HepG2 (cell line): ENCODE data around the gene CFAP97D1. TPM values are rescaled to one million over a fixed set of nuclear protein-coding genes. Genes with fewer than 3 reads are reported as not detected.

Experiments used
- BCL3 ChIP-seq: sonication (generic); formaldehyde crosslinking; IDR thresholded peaks from 2 replicates; pipeline ENCODE4 v1.5.1; 2020; ENCODE audit warnings: mild to moderate bottlenecking, missing genetic modification reagents, moderate library complexity
- BRF2 ChIP-seq: sonication (generic); formaldehyde crosslinking; IDR thresholded peaks from 2 replicates; pipeline ENCODE4 v1.8.1; 2022; ENCODE audit warnings: mild to moderate bottlenecking, missing genetic modification reagents
- FOXO4 ChIP-seq: sonication (generic); formaldehyde crosslinking; conservative IDR thresholded peaks from 2 replicates; pipeline ENCODE4 v1.8.1; 2023; ENCODE audit warnings: missing genetic modification reagents
- MED13 ChIP-seq: sonication (generic); formaldehyde crosslinking; IDR thresholded peaks from 2 replicates; pipeline ENCODE4 v1.5.0; 2020; ENCODE audit warnings: missing genetic modification reagents
- NCOA5 ChIP-seq: sonication (generic); formaldehyde crosslinking; IDR thresholded peaks from 2 replicates; pipeline ENCODE4 v1.4.0; 2020; ENCODE audit warnings: missing genetic modification reagents
- NR2C2 ChIP-seq: sonication (generic); formaldehyde crosslinking; IDR thresholded peaks from 2 replicates; pipeline ENCODE4 v1.4.0; 2020; ENCODE audit warnings: missing genetic modification reagents, mild to moderate bottlenecking, moderate library complexity, borderline replicate concordance
- ZFX ChIP-seq: sonication (generic); formaldehyde crosslinking; IDR thresholded peaks from 2 replicates; pipeline ENCODE4 v1.4.0; 2020; ENCODE audit warnings: mild to moderate bottlenecking, low read depth, missing genetic modification reagents, moderate library complexity
- ZNF230 ChIP-seq: sonication (generic); formaldehyde crosslinking; IDR thresholded peaks from 2 replicates; pipeline ENCODE4 v1.4.0; 2020; ENCODE audit warnings: mild to moderate bottlenecking, missing genetic modification reagents
- ZNF512 ChIP-seq: sonication (generic); formaldehyde crosslinking; IDR thresholded peaks from 2 replicates; pipeline ENCODE4 v1.4.0; 2020; ENCODE audit warnings: mild to moderate bottlenecking, missing genetic modification reagents
- ZNF709 ChIP-seq: sonication (generic); formaldehyde crosslinking; IDR thresholded peaks from 2 replicates; pipeline ENCODE4 v1.5.0; 2020; ENCODE audit warnings: mild to moderate bottlenecking, missing genetic modification reagents
- polyA plus RNA-seq, 8 experiments: library from polyadenylated mRNA; depleted of rRNA in 3 of 8; stranded (reverse) in 7 of 8; unstranded in 1 of 8; fragments of >200 nt; fragmentation: Illumina TruSeq in 4 of 8; extraction: Trizol in 4 of 8; gene quantifications; 2 replicates each; pipeline versions ENCODE4 v1.2.1 to v1.2.3, GENCODE V29; 2011 to 2016; ENCODE audit warnings: low read depth in 4 of 8, missing spikeins in 1 of 8, mixed read lengths in 1 of 8; ENCODE audit not compliant: insufficient read depth in 1 of 8
- total RNA-seq, 5 experiments: library from RNA; depleted of rRNA; stranded (reverse); fragments of >200 nt; fragmentation: Illumina TruSeq; extraction: Trizol; gene quantifications; 2 replicates each; pipeline ENCODE4 v1.2.3, GENCODE V29; 2016; ENCODE audit warnings: low read depth in 1 of 5
- TF ChIP-seq, protein P1 (sequence below): sonication (generic); formaldehyde crosslinking; IDR thresholded peaks from 2 replicates; pipeline ENCODE4 v1.8.1; 2023; ENCODE audit warnings: mild to moderate bottlenecking, missing genetic modification reagents
- TF ChIP-seq, protein P2 (sequence below): sonication (generic); formaldehyde crosslinking; IDR thresholded peaks from one replicate; pipeline ENCODE4 v1.5.1; 2020; ENCODE audit warnings: mild to moderate bottlenecking, missing genetic modification reagents; ENCODE audit errors: not compliant biosample characterization

CFAP97D1 gene
- total and polyA plus RNA-seq, 2 of the 13 experiments (the other 11 are each of a cell fraction or from before 2014, with no cell fraction given), result 0.02 TPM; not detected in 1

DNA sequence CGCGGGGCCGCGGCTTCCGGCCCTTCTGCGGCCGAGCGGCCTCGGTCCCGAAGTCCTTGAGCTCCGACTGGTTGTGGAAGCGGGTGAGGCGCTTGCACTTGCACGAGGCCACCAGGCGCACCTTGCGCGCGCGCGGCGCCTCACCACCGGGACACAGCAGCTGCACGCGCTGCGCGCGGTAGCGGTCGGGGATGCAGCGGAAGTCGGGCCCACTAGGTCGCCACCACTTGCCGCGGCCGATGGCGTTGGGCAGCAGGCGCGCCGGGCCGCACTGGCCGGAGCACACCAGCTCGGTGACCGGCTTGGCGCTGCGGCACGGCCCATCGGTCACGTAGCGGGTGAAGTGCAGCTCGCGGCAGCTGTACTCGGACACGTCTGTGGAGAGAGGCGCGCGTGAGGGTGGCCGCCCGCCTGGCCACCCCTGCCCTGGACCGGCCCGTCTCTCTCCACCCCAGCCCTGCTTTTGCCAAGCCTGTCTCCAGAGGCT, 24.8 kb upstream of the CFAP97D1 start (continued):
- TF ChIP-seq, protein P1, sequence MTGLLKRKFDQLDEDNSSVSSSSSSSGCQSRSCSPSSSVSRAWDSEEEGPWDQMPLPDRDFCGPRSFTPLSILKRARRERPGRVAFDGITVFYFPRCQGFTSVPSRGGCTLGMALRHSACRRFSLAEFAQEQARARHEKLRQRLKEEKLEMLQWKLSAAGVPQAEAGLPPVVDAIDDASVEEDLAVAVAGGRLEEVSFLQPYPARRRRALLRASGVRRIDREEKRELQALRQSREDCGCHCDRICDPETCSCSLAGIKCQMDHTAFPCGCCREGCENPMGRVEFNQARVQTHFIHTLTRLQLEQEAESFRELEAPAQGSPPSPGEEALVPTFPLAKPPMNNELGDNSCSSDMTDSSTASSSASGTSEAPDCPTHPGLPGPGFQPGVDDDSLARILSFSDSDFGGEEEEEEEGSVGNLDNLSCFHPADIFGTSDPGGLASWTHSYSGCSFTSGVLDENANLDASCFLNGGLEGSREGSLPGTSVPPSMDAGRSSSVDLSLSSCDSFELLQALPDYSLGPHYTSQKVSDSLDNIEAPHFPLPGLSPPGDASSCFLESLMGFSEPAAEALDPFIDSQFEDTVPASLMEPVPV (CRISPR knock-in tag), result peak; percentile 74; the same call in 1 of the 2 replicates
- TF ChIP-seq ZNF709 (CRISPR knock-in tag), result no peak
- TF ChIP-seq BRF2 (CRISPR knock-in tag), result no peak
- TF ChIP-seq NCOA5 (CRISPR knock-in tag), result no peak
- TF ChIP-seq NR2C2 (CRISPR knock-in tag), result no peak
- TF ChIP-seq FOXO4 (CRISPR knock-in tag), result no peak
- TF ChIP-seq ZNF512, result no peak
- TF ChIP-seq ZFX (CRISPR knock-in tag), result peak; percentile 59
- no peak for TF ChIP-seq BCL3
- TF ChIP-seq MED13 (CRISPR knock-in tag), result no peak
- no peak for TF ChIP-seq ZNF230
- TF ChIP-seq, protein P2, sequence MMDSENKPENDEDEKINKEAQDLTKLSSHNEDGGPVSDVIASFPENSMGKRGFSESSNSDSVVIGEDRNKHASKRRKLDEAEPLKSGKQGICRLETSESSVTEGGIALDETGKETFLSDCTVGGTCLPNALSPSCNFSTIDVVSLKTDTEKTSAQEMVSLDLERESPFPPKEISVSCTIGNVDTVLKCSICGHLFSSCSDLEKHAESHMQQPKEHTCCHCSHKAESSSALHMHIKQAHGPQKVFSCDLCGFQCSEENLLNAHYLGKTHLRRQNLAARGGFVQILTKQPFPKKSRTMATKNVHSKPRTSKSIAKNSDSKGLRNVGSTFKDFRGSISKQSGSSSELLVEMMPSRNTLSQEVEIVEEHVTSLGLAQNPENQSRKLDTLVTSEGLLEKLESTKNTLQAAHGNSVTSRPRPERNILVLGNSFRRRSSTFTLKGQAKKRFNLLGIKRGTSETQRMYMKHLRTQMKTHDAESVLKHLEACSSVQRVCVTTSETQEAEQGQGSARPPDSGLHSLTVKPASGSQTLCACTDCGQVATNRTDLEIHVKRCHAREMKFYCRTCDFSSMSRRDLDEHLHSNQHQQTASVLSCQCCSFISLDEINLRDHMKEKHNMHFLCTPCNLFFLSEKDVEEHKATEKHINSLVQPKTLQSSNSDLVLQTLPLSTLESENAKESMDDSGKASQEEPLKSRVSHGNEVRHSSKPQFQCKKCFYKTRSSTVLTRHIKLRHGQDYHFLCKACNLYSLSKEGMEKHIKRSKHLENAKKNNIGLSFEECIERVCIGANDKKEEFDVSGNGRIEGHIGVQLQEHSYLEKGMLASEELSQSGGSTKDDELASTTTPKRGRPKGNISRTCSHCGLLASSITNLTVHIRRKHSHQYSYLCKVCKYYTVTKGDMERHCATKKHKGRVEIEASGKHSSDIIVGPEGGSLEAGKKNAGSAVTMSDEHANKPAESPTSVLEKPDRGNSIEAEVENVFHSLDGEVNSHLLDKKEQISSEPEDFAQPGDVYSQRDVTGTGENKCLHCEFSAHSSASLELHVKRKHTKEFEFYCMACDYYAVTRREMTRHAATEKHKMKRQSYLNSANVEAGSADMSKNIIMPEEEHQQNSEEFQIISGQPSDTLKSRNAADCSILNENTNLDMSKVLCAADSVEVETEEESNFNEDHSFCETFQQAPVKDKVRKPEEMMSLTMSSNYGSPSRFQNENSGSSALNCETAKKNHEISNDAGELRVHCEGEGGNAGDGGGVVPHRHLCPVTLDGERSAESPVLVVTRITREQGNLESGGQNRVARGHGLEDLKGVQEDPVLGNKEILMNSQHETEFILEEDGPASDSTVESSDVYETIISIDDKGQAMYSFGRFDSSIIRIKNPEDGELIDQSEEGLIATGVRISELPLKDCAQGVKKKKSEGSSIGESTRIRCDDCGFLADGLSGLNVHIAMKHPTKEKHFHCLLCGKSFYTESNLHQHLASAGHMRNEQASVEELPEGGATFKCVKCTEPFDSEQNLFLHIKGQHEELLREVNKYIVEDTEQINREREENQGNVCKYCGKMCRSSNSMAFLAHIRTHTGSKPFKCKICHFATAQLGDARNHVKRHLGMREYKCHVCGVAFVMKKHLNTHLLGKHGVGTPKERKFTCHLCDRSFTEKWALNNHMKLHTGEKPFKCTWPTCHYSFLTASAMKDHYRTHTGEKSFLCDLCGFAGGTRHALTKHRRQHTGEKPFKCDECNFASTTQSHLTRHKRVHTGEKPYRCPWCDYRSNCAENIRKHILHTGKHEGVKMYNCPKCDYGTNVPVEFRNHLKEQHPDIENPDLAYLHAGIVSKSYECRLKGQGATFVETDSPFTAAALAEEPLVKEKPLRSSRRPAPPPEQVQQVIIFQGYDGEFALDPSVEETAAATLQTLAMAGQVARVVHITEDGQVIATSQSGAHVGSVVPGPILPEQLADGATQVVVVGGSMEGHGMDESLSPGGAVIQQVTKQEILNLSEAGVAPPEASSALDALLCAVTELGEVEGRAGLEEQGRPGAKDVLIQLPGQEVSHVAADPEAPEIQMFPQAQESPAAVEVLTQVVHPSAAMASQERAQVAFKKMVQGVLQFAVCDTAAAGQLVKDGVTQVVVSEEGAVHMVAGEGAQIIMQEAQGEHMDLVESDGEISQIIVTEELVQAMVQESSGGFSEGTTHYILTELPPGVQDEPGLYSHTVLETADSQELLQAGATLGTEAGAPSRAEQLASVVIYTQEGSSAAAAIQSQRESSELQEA (CRISPR knock-in tag), result no peak
